SU-DHL-6 (cell line): Measurements from ENCODE around the gene CHL1.

Experiments used
- EZH2phosphoT487 ChIP-seq: fragments of 200-600 bp; sonication (generic), shearing (Covaris generic); conservative IDR thresholded peaks from 2 replicates; pipeline ENCODE4 v1.6.1; 2018; ENCODE audit warnings: mild to moderate bottlenecking, antibody characterized with exemption, low read length, moderate library complexity, mixed read lengths
- TF ChIP-seq, protein P1 (sequence below): fragments of 200-600 bp; sonication (generic); IDR thresholded peaks from one replicate; pipeline ENCODE4 v1.5.1; 2017; ENCODE audit warnings: antibody characterized with exemption, mild to moderate bottlenecking, low read length, moderate library complexity; ENCODE audit not compliant: insufficient read depth, poor library complexity, severe bottlenecking

DNA sequence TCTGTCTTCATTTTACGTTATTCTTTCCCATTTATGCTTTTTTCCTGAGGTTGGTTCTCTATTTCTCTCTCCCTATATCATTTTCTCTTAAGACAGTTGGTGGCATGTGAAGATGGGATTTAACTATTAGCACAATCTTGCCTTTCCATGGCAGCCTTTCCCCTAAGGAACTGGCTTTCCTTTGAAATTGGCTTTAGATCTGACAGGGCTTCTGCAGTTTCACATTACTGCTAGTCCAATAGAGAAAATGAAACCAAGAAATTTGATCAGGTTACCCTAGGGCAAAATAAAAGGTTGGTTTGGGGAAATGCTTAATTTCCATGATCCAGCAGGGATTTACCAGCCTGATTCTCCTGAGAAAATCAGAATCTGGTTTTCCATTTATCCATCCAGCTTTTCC is 22.7 kb upstream of the CHL1 start:
- TF ChIP-seq EZH2phosphoT487 = no peak
- TF ChIP-seq, protein P1, sequence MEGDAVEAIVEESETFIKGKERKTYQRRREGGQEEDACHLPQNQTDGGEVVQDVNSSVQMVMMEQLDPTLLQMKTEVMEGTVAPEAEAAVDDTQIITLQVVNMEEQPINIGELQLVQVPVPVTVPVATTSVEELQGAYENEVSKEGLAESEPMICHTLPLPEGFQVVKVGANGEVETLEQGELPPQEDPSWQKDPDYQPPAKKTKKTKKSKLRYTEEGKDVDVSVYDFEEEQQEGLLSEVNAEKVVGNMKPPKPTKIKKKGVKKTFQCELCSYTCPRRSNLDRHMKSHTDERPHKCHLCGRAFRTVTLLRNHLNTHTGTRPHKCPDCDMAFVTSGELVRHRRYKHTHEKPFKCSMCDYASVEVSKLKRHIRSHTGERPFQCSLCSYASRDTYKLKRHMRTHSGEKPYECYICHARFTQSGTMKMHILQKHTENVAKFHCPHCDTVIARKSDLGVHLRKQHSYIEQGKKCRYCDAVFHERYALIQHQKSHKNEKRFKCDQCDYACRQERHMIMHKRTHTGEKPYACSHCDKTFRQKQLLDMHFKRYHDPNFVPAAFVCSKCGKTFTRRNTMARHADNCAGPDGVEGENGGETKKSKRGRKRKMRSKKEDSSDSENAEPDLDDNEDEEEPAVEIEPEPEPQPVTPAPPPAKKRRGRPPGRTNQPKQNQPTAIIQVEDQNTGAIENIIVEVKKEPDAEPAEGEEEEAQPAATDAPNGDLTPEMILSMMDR = no peak
